ENCODE results near the gene TM9SF4.
"Not testable (repeated sequence)": the region's sequence is repeated elsewhere in the genome, so short reads cannot be mapped to it uniquely, and the experiment has no call there.

Gene TM9SF4

GRCh38 chr20:32197136-32197535 lies 87.6 kb downstream of the TM9SF4 start:
- H3K27ac ChIP-seq (ENCODE audit: low read length, poor library complexity, severe bottlenecking); H3K9ac ChIP-seq (ENCODE audit: low read length); H3K4ac ChIP-seq (ENCODE audit: low read depth in 1 of 2, low read length in 2 of 2); H3K4me3 ChIP-seq (ENCODE audit: insufficient read depth in 1 of 2, low read depth in 1 of 2, low read length in 2 of 2); DNase-seq; H3K27me3 ChIP-seq (ENCODE audit: control insufficient read depth in 1 of 2, insufficient read depth in 1 of 2, low read length in 2 of 2); H3K4me1 ChIP-seq (ENCODE audit: control insufficient read depth, insufficient read depth, low read depth, low read length); H2BK5ac ChIP-seq (ENCODE audit: low read depth, low read length, poor library complexity, severe bottlenecking); H2AFZ ChIP-seq (ENCODE audit: low read depth, low read length); H3K14ac ChIP-seq (ENCODE audit: low read length in 2 of 2); H2BK120ac ChIP-seq (ENCODE audit: low read depth, low read length); H3K18ac ChIP-seq (ENCODE audit: low read depth in 1 of 2, low read length in 2 of 2); H2BK12ac ChIP-seq (ENCODE audit: low read length in 2 of 2); H3K4me2 ChIP-seq (ENCODE audit: low read length, poor library complexity, severe bottlenecking); H3K9me3 ChIP-seq (ENCODE audit: control insufficient read depth, low read length); H4K91ac ChIP-seq (ENCODE audit: low read length); H3K23ac ChIP-seq (ENCODE audit: low read length in 2 of 2); H2AK5ac ChIP-seq (ENCODE audit: low read length, severe bottlenecking); H2BK15ac ChIP-seq (ENCODE audit: low read depth, poor library complexity, severe bottlenecking); H4K8ac ChIP-seq (ENCODE audit: low read length): not testable (repeated sequence)
- peaks cover 66% of the 10 kb centered on the region for H3K79me1 ChIP-seq (replicated peaks; ENCODE audit: low read length, poor library complexity, severe bottlenecking)
- 95% methylated on average over 20 of the region's 20 CpGs for WGBS
- peaks cover 62 to 66% of the 10 kb centered on the region in 2 experiments for H3K36me3 ChIP-seq (ENCODE audit: control insufficient read depth in 1 of 2, insufficient read depth in 2 of 2, low read depth in 1 of 2, low read length in 2 of 2)

GRCh38 chr20:32199006-32199405 lies 89.5 kb downstream of the TM9SF4 start:
- Histone ChIP-seq H3K79me1 (replicated peaks; ENCODE audit: low read length, poor library complexity, severe bottlenecking) (peaks cover 73% of the 10 kb centered on the region), H3K18ac (ENCODE audit: low read depth in 1 of 2, low read length in 2 of 2) (no peak overlapping the region), H3K23ac (ENCODE audit: low read length in 2 of 2) (peak overlapping the region in 1 of 2 experiments; percentile 96), H2BK120ac (ENCODE audit: low read depth, low read length) (no peak overlapping the region), H3K9me3 (ENCODE audit: control insufficient read depth, low read length) (no peaks in the 10 kb centered on the region), H3K27ac (ENCODE audit: low read length, poor library complexity, severe bottlenecking) (no peak overlapping the region), H3K4me2 (ENCODE audit: low read length, poor library complexity, severe bottlenecking) (no peak overlapping the region), H3K4me3 (ENCODE audit: insufficient read depth in 1 of 2, low read depth in 1 of 2, low read length in 2 of 2) (no peak overlapping the region), H3K4ac (ENCODE audit: low read depth in 1 of 2, low read length in 2 of 2) (no peak overlapping the region), H3K36me3 (ENCODE audit: control insufficient read depth in 1 of 2, insufficient read depth in 2 of 2, low read depth in 1 of 2, low read length in 2 of 2) (peaks cover 60 to 66% of the 10 kb centered on the region in 2 experiments), H3K4me1 (ENCODE audit: control insufficient read depth, insufficient read depth, low read depth, low read length) (peaks cover 13% of the 10 kb centered on the region), H2BK12ac (ENCODE audit: low read length in 2 of 2) (no peak overlapping the region), H4K91ac (ENCODE audit: low read length) (no peak overlapping the region), H2BK15ac (ENCODE audit: low read depth, poor library complexity, severe bottlenecking) (no peak overlapping the region), H2AK5ac (ENCODE audit: low read length, severe bottlenecking) (no peak overlapping the region), H3K14ac (ENCODE audit: low read length in 2 of 2) (no peak overlapping the region), H2AFZ (ENCODE audit: low read depth, low read length) (no peak overlapping the region), H3K27me3 (ENCODE audit: control insufficient read depth in 1 of 2, insufficient read depth in 1 of 2, low read length in 2 of 2) (no peaks in the 10 kb centered on the region), H4K8ac (ENCODE audit: low read length) (no peak overlapping the region), H3K9ac (ENCODE audit: low read length) (no peak overlapping the region), H2BK5ac (ENCODE audit: low read depth, low read length, poor library complexity, severe bottlenecking) (no peak overlapping the region)
- WGBS = over 99% methylated on average over 4 of the region's 4 CpGs
- no peak for DNase-seq

GRCh38 chr20:32201296-32201976 lies 91.9 kb downstream of the TM9SF4 start:
- Histone ChIP-seq H3K79me1 (replicated peaks; ENCODE audit: low read length, poor library complexity, severe bottlenecking) (peaks cover 59% of the 10 kb centered on the region), H2BK120ac (ENCODE audit: low read depth, low read length) (no peak overlapping the region), H3K9me3 (ENCODE audit: control insufficient read depth, low read length) (no peaks in the 10 kb centered on the region), H3K4ac (ENCODE audit: low read depth in 1 of 2, low read length in 2 of 2) (no peak overlapping the region), H4K91ac (ENCODE audit: low read length) (no peak overlapping the region), H2AFZ (ENCODE audit: low read depth, low read length) (no peak overlapping the region), H3K4me3 (ENCODE audit: insufficient read depth in 1 of 2, low read depth in 1 of 2, low read length in 2 of 2) (no peak overlapping the region), H3K14ac (ENCODE audit: low read length in 2 of 2) (no peak overlapping the region), H3K18ac (ENCODE audit: low read depth in 1 of 2, low read length in 2 of 2) (no peak overlapping the region), H3K4me2 (ENCODE audit: low read length, poor library complexity, severe bottlenecking) (no peak overlapping the region), H3K23ac (ENCODE audit: low read length in 2 of 2) (no peak overlapping the region), H2AK5ac (ENCODE audit: low read length, severe bottlenecking) (no peak overlapping the region), H3K9ac (ENCODE audit: low read length) (peak overlapping the region; percentile 54), H3K36me3 (ENCODE audit: control insufficient read depth in 1 of 2, insufficient read depth in 2 of 2, low read depth in 1 of 2, low read length in 2 of 2) (peaks cover 39 to 45% of the 10 kb centered on the region in 2 experiments), H4K8ac (ENCODE audit: low read length) (no peak overlapping the region), H2BK15ac (ENCODE audit: low read depth, poor library complexity, severe bottlenecking) (no peak overlapping the region), H3K4me1 (ENCODE audit: control insufficient read depth, insufficient read depth, low read depth, low read length) (peaks cover 15% of the 10 kb centered on the region), H3K27me3 (ENCODE audit: control insufficient read depth in 1 of 2, insufficient read depth in 1 of 2, low read length in 2 of 2) (no peaks in the 10 kb centered on the region), H2BK12ac (ENCODE audit: low read length in 2 of 2) (no peak overlapping the region), H3K27ac (ENCODE audit: low read length, poor library complexity, severe bottlenecking) (peak overlapping the region; percentile 53), H2BK5ac (ENCODE audit: low read depth, low read length, poor library complexity, severe bottlenecking) (no peak overlapping the region)
- 91% methylated on average over 4 of the region's 4 CpGs for WGBS
- DNase-seq = no peak

GRCh38 chr20:32201977-32202363 lies 92.5 kb downstream of the TM9SF4 start:
- H3K79me1 ChIP-seq (replicated peaks; ENCODE audit: low read length, poor library complexity, severe bottlenecking) = peaks cover 60% of the 10 kb centered on the region
- no peak overlapping the region for H2BK12ac ChIP-seq (ENCODE audit: low read length in 2 of 2)
- no peak overlapping the region for H3K4me2 ChIP-seq (ENCODE audit: low read length, poor library complexity, severe bottlenecking)
- H2BK15ac ChIP-seq (ENCODE audit: low read depth, poor library complexity, severe bottlenecking) = no peak overlapping the region
- H3K27ac ChIP-seq (ENCODE audit: low read length, poor library complexity, severe bottlenecking) = peak overlapping the region; percentile 53
- H3K9me3 ChIP-seq (ENCODE audit: control insufficient read depth, low read length) = no peaks in the 10 kb centered on the region
- no peaks in the 10 kb centered on the region for H3K27me3 ChIP-seq (ENCODE audit: control insufficient read depth in 1 of 2, insufficient read depth in 1 of 2, low read length in 2 of 2)
- WGBS = 89% methylated on average over 8 of the region's 8 CpGs
- no peak for DNase-seq
- no peak overlapping the region for H2AFZ ChIP-seq (ENCODE audit: low read depth, low read length)
- H2BK5ac ChIP-seq (ENCODE audit: low read depth, low read length, poor library complexity, severe bottlenecking) = no peak overlapping the region
- no peak overlapping the region for H2AK5ac ChIP-seq (ENCODE audit: low read length, severe bottlenecking)
- peaks cover 18% of the 10 kb centered on the region for H3K4me1 ChIP-seq (ENCODE audit: control insufficient read depth, insufficient read depth, low read depth, low read length)
- H3K4ac ChIP-seq (ENCODE audit: low read depth in 1 of 2, low read length in 2 of 2) = no peak overlapping the region
- H4K8ac ChIP-seq (ENCODE audit: low read length) = no peak overlapping the region
- no peak overlapping the region for H3K23ac ChIP-seq (ENCODE audit: low read length in 2 of 2)
- peaks cover 34 to 41% of the 10 kb centered on the region in 2 experiments for H3K36me3 ChIP-seq (ENCODE audit: control insufficient read depth in 1 of 2, insufficient read depth in 2 of 2, low read depth in 1 of 2, low read length in 2 of 2)
- peak overlapping the region; percentile 54 for H3K9ac ChIP-seq (ENCODE audit: low read length)
- H3K18ac ChIP-seq (ENCODE audit: low read depth in 1 of 2, low read length in 2 of 2) = no peak overlapping the region
- H4K91ac ChIP-seq (ENCODE audit: low read length) = no peak overlapping the region
- H3K4me3 ChIP-seq (ENCODE audit: insufficient read depth in 1 of 2, low read depth in 1 of 2, low read length in 2 of 2) = no peak overlapping the region
- H2BK120ac ChIP-seq (ENCODE audit: low read depth, low read length) = no peak overlapping the region
- H3K14ac ChIP-seq (ENCODE audit: low read length in 2 of 2) = no peak overlapping the region

All from mesenchymal stem cell (in vitro differentiated cells and primary cell).